ENCODE data around the gene PDK1.

Gene PDK1

DNA sequence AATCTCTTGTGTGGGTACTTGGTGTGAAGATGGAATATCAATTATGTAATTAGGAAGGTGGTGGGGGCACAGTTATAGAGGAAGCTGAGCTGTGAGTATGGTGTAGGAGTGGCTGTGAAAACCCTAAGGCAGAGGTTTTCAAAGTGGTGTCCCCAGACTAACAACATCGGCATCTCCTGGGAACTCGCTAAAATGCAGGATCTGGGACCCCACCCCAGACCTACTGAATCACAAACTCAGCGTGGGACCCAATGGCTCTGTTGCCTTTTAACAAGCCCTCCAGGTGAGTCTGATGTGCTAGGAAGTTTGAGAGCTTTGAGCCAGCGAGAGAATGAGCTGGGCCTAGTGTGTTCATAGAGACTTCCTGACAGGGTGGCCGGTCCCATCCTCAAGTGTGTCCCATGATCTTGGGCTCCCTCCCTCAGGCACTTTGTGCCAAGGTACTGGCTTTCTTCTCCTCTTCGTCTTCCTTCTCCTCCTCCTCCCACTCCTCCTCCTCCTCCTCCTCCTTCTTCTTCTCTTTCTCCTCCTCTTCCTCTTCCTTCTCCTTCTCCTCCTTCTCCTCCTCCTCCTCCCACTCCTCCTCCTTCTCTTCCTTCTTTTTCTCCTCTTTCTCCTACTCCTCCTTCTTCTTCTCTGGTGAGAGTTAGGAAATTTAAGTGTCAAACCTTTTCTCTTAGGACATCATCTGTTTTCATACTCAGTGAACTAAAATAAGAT, 86.6 kb downstream of the PDK1 start:
- TF ChIP-seq, protein P1, sequence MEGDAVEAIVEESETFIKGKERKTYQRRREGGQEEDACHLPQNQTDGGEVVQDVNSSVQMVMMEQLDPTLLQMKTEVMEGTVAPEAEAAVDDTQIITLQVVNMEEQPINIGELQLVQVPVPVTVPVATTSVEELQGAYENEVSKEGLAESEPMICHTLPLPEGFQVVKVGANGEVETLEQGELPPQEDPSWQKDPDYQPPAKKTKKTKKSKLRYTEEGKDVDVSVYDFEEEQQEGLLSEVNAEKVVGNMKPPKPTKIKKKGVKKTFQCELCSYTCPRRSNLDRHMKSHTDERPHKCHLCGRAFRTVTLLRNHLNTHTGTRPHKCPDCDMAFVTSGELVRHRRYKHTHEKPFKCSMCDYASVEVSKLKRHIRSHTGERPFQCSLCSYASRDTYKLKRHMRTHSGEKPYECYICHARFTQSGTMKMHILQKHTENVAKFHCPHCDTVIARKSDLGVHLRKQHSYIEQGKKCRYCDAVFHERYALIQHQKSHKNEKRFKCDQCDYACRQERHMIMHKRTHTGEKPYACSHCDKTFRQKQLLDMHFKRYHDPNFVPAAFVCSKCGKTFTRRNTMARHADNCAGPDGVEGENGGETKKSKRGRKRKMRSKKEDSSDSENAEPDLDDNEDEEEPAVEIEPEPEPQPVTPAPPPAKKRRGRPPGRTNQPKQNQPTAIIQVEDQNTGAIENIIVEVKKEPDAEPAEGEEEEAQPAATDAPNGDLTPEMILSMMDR (IDR thresholded peaks at IDR 0.05; ENCODE audit: extremely low read depth, missing control alignments) = no peak
- DNase-seq (ENCODE audit: low spot score) = no peak

DNA sequence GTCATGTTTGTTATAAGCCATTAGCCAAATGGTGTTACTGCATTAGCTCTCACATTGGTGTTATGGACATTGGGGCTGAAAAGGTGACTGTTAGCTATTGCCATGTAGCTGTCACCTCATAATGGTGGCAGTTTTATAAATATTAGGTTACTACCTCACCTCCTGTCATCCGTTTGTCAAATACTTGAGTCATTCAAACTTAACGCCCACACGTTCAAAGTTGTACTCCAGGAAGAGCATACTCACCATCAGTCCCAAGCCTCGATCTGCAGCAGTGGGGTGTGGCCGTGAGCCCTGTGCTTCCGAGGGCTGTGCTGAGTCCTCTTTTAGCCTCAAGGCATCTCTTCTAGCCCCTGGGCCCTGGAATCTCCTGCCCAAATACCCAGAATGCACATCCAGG, 87.3 kb downstream of the PDK1 start:
- no peak for DNase-seq (ENCODE audit: low spot score)
- TF ChIP-seq, protein P1 (IDR thresholded peaks at IDR 0.05; ENCODE audit: extremely low read depth, missing control alignments) = no peak

DNA sequence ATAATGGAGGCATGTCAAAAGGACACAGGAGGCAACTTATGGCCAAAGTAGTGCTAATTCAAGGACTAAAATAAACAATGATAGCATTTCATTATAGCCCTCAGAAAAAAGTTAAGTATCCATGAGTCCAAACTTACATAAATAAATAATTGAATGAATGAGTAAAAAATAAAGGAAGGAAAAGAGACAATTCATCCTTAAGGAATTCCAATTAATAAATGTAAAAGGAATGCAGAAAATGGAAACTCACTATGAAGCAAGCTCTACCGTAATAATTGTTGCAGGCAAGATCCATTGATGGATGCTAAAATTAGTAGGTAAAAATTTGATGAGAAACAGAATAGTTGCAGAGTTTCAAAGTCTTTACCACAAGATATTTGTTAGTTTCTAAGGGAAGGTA, 91.5 kb downstream of the PDK1 start:
- TF ChIP-seq, protein P1 (IDR thresholded peaks at IDR 0.05; ENCODE audit: extremely low read depth, missing control alignments) = no peak
- no peak for DNase-seq (ENCODE audit: low spot score)

DNA sequence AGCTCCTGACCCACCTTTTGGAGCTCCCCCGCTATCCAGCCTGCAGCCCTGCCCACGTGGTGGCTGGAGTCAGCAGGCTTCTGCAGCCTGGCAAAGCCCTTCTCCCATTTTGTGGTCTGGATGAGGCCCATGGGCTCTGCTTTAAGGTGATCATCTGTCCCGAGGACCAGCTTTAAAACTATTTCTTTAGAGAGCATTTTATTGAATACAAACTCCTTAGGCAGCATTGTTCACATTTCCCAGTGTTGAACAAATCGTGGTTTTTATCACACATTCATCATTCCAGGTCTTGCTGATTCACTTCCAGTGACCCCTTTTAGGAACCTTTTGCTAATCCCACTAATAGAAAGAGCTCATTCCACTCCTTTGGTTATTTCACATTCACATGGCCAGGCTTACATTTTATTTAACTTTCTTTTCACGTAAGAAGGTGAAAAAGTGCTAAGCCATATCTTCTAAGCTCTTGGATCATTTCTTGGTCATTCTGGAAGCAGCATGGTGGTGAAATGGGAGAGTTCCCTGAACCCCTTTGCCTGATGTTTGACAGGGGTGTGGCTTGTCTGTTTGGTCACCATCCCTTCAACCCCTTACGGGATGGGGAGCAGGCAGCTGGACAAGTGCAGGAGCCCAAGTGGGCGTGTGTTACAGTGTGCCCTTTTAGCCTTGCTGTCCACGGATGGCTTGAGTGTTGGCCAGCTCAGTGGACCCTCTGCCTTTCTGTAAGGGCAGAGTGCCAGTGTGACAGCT, 99.4 kb downstream of the PDK1 start:
- TF ChIP-seq, protein P1 (IDR thresholded peaks at IDR 0.05; ENCODE audit: extremely low read depth, missing control alignments) = no peak
- no peak for DNase-seq (ENCODE audit: low spot score)

DNA sequence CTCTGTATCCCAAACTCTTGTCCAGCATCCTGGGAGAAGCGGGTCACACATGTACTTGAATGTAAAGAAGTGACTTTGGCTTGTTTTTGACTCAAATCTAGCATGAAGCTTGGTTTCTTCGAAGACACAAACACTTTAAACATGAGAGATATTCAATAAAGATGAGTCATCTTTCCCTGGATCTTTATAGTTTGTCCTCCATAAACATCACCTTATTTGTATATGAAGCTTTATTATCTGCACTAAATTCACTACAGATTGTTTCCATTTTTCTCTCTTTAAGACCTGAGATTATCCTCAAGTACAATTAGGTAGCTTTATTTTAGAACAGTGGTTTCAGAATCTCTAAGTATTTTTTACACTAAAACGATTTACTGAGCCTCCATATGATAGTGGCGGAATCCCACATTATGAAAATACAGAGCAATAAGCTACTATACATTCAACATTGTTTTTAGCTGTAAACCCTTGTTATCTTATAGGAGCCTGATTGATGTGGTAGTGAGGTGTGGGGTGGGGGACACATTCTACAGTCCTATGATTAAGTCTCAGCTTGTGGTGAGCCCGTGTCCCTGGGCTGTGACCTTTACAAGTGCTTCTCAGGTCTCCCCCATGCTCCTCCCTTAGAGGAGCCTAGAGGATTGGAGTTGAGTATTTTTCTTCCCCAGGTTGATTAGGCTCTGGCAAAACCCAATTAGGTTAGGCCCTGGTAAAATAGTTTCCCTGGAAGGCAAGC, 100.1 kb downstream of the PDK1 start:
- DNase-seq (ENCODE audit: low spot score) = no peak

More for the DNA sequence above, 100.1 kb downstream of the PDK1 start:
- TF ChIP-seq, protein P1 (IDR thresholded peaks at IDR 0.05; ENCODE audit: extremely low read depth, missing control alignments) = no peak
